A673 (cell line): ENCODE results near the gene RNF135. TPM values are rescaled to one million over a fixed set of nuclear protein-coding genes. Genes with fewer than 3 reads are reported as not detected.

ENCODE experiments used
- BruUV-seq: library from RNA; stranded (reverse); fragments of 400-500 nt; replicated peaks from 2 replicates; lab custom pipeline; 2021; lab: Mats Ljungman, UMichigan
- CTCF ChIA-PET: fragments of 300-600 bp; sonication (Branson Sonifier 250); formaldehyde crosslinking; loops from one replicate; lab custom pipeline; 2022; ENCODE audit warnings: antibody characterized with exemption; lab: Charles Lee
- POLR2A ChIA-PET: fragments of 300-600 bp; sonication (Branson Sonifier 250); formaldehyde crosslinking; loops from one replicate; lab custom pipeline; 2022; ENCODE audit warnings: antibody characterized with exemption; ENCODE audit not compliant: low non-redundant PET; lab: Charles Lee
- DNase-seq: peaks from one replicate; pipeline ENCODE4 v3.0.0-alpha.2; 2015; ENCODE audit warnings: low spot score
- H3K27ac ChIP-seq: fragments of 200-600 bp; sonication (generic); 2 replicates; pipeline ENCODE4 v1.5.1; 2016; ENCODE audit warnings: mixed run types, low read depth, mild to moderate bottlenecking, mixed read lengths, antibody characterized with exemption, low read length; ENCODE audit not compliant: poor library complexity, severe bottlenecking
- H3K27me3 ChIP-seq: fragments of 200-600 bp; sonication (generic); replicated peaks from 2 replicates; pipeline ENCODE4 v1.6.1; 2017; ENCODE audit warnings: mixed run types, low read depth, mild to moderate bottlenecking, mixed read lengths, antibody characterized with exemption, low read length; ENCODE audit not compliant: insufficient read depth, poor library complexity
- H3K36me3 ChIP-seq: fragments of 200-600 bp; sonication (generic); 2 replicates; pipeline ENCODE4 v1.6.1; 2016; ENCODE audit warnings: mixed run types, mild to moderate bottlenecking, mixed read lengths, antibody characterized with exemption, low read length; ENCODE audit not compliant: insufficient read depth, poor library complexity, severe bottlenecking
- H3K4me1 ChIP-seq: fragments of 200-600 bp; sonication (generic); 2 replicates; pipeline ENCODE4 v1.6.1; 2017; ENCODE audit warnings: mixed run types, mild to moderate bottlenecking, mixed read lengths, antibody characterized with exemption, low read length; ENCODE audit not compliant: insufficient read depth, poor library complexity, severe bottlenecking
- H3K4me3 ChIP-seq: fragments of 200-600 bp; sonication (generic); 2 replicates; pipeline ENCODE4 v1.5.1; 2016; ENCODE audit warnings: low read depth, mixed run types, mild to moderate bottlenecking, mixed read lengths, low read length; ENCODE audit not compliant: poor library complexity, severe bottlenecking
- H3K9me3 ChIP-seq: fragments of 200-600 bp; sonication (generic); 2 replicates; pipeline ENCODE4 v1.6.1; 2016; ENCODE audit warnings: mixed run types, low read depth, mild to moderate bottlenecking, mixed read lengths, antibody characterized with exemption, low read length; ENCODE audit not compliant: poor library complexity, severe bottlenecking
- CTCF ChIP-seq: fragments of 300-800, 200-600 bp; sonication (generic); conservative IDR thresholded peaks from 2 replicates; pipeline ENCODE4 v1.5.1; 2017; ENCODE audit warnings: low read depth, mild to moderate bottlenecking, antibody characterized with exemption, low read length, moderate library complexity, mixed read lengths
- EZH2 ChIP-seq: fragments of 200-600 bp; sonication (generic); IDR thresholded peaks from 2 replicates; pipeline ENCODE4 v1.6.1; 2017; ENCODE audit warnings: borderline replicate concordance, low read depth, mild to moderate bottlenecking, mixed read lengths, antibody characterized with exemption, low read length; ENCODE audit not compliant: poor library complexity, severe bottlenecking
- intact Hi-C: fragments of 100-400 bp; cut with micrococcal nuclease; formaldehyde crosslinking; loops from one replicate; pipeline ENCODE4 v1.10.0; 2022; ENCODE audit not compliant: unreplicated experiment
- total RNA-seq: library from RNA; stranded (reverse); gene quantifications from 2 replicates; pipeline ENCODE4 v1.2.3, GENCODE V29; 2021

RNF135 gene
- total RNA-seq, 1 experiment from 2014 or later = 7.5 TPM

- H3K4me1 ChIP-seq = no peaks in the 10 kb centered on the region
- BruUV-seq = no TSS peak
- no peak for TF ChIP-seq EZH2
- TF ChIP-seq CTCF = no peak
- no peaks in the 10 kb centered on the region for H3K27me3 ChIP-seq
- H3K27ac ChIP-seq = no peak overlapping the region
- no peak for DNase-seq
- H3K36me3 ChIP-seq = no peaks in the 10 kb centered on the region
- POLR2A ChIA-PET = no interaction called here
- no peak overlapping the region for H3K4me3 ChIP-seq
- intact Hi-C loops = no loop called here
- H3K9me3 ChIP-seq = no peaks in the 10 kb centered on the region
- CTCF ChIA-PET = no interaction called here
Observed at GRCh38 chr17:30982855-30983254, 12.0 kb downstream of the RNF135 start.

GRCh38 chr17:30990458-30990857 is 19.6 kb downstream of the RNF135 start:
- BruUV-seq = no TSS peak
- POLR2A ChIA-PET = no interaction called here
- no peak overlapping the region for H3K27ac ChIP-seq
- intact Hi-C loops = no loop called here
- no peak for DNase-seq
- TF ChIP-seq EZH2 (no peak), CTCF (no peak)
- no peaks in the 10 kb centered on the region for H3K27me3 ChIP-seq
- H3K4me3 ChIP-seq = no peak overlapping the region
- H3K36me3 ChIP-seq = no peaks in the 10 kb centered on the region
- no peaks in the 10 kb centered on the region for H3K9me3 ChIP-seq
- CTCF ChIA-PET = no interaction called here
- H3K4me1 ChIP-seq = no peaks in the 10 kb centered on the region

GRCh38 chr17:30992551-30992950 is 21.7 kb downstream of the RNF135 start:
- CTCF ChIA-PET = no interaction called here
- Histone ChIP-seq H3K4me1 (no peaks in the 10 kb centered on the region), H3K9me3 (no peaks in the 10 kb centered on the region), H3K27ac (no peak overlapping the region), H3K27me3 (no peaks in the 10 kb centered on the region), H3K4me3 (no peak overlapping the region), H3K36me3 (no peaks in the 10 kb centered on the region)
- intact Hi-C loops = no loop called here
- TF ChIP-seq EZH2 (no peak), CTCF (no peak)
- BruUV-seq = no TSS peak
- DNase-seq = no peak
- POLR2A ChIA-PET = no interaction called here
